HG03066 (cell line): ENCODE measurements around the gene MYOM3.

ENCODE experiments used
- ATAC-seq: cut with Tn5 transposase; IDR thresholded peaks from one replicate; pipeline ENCODE4 v1.9.1; 2021; ENCODE audit warnings: low read depth; ENCODE audit not compliant: unreplicated experiment

The MYOM3 gene

DNA sequence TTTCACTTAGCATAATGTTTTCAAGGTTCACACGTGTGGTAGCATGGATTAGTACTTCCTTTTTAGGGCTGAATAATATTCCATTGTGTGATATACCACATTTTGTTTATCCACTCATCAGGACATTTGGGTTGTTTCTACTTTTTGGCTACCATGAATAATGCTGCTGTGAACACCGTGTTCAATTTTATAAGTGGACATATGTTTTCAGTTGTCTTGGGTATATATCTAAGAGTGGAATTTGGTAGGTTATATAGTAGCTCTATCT is 27.2 kb upstream of the MYOM3 start:
- no peak for ATAC-seq

DNA sequence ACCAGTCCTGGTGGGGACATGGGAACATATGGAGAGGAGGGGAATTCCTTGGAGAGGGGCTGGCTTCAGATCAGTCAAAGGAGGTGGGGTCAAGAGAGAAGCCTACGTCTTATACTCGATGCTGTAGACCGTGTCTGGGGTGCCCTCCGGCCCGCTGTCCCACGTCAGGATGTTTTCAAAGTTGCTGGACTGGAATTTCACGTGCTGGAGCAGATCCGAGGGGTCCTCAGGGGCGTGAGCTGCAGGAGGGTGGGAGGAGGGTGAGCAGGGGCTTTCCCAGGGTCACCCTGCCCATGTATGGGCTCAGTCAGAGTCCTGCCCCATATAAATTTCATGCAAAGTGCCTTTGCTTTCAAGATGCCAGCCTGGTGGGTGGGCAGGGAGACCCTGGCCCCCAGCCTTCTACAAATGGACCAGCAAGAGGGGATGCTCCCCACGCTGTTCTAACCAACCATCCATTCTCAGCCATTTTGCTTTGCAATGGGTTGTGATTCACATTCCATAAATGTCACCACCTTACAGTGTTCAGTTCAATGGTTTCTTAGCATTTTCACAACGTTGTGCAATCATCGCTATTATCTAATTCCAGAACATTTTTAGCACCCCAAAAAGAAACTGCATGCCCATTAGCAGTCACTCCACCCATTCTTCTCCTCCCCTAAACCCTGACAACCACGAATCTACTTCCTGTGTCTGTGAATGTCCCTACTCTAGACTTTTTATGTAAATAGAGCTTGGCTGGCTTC is 26.7 kb upstream of the MYOM3 start:
- no peak for ATAC-seq

DNA sequence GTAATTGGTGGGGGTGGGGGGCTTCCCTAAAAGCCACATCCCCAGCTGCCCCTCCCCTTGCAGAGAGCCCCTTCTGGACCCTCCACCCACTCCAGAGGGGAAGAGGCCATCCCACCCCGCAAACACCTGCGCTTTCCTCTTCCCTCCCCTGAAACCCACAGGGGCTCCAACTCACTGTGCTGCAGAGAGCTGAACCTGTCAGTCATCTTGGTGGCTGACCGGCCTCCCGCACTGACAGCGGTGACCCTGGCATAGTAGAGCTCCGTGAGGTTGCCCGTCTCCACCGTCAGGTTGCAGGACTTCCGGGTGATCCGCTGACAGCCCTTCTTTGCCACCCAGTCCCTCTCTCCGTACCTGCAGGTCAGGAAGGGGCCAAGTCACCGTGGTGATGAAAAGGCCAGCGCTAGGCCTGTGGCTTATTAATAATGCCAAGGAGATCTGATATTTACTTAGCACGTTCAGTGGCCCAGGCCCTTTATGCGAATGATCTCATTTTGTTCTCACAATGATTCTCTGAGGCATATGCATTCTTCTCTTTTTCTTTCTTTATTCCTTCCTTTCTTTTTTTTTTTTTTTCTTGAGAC is 25.1 kb upstream of the MYOM3 start:
- ATAC-seq: no peak

DNA sequence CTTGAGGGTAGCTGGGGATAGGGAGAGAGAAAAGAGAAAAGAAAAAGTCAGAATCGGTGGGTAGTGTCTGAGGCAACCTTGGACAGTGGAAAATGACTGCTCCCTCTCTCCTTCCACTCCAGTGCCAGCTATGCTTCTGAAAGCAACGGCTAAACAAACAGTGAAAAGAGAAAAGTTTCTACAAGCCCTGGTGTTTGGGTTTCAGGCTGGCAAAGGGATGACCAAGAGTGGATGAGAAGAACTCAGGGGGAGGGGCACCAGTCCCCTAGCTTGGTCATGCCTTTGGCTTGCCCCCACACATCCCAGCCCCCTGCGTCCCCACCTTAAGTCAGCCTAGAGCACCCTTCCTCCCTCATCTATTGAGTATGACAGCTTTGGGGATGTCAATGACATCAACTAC is 22.4 kb upstream of the MYOM3 start:
- ATAC-seq: no peak

DNA sequence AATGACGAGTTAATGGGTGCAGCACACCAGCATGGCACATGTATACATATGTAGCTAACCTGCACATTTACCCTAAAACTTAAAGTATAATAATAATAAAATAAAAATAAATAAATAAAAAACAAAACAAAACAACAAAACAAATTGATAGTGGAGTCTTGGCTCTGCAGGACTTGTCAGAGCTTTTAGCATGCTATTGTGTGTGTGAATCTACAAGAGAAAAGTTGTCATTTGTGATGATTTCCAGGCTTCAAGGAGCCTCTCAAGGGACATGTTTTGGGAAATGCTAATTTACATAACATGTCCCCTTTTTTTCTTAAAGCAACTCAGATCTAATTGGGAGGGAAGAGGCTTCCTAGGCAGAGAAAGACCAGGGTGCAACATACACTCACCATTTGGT is 21.9 kb upstream of the MYOM3 start:
- ATAC-seq: no peak

DNA sequence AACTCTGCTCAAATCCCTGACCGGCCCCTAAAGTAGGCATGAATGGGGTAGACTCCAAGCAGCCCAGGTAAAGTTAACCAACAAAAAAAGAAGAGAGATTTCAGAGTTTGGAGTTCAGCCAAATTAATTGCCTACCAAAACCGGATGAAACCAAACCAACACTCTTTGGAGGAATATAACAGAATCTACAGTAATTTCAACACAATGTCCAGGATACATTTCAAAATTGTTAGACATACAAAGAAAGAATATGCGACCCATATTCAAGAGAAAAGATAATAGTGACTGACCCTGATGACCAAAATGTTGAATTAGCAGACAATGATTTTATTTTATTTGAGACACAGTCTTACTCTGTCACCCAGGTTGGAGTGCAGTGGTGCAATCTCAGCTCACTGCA is 18.4 kb upstream of the MYOM3 start:
- no peak for ATAC-seq

DNA sequence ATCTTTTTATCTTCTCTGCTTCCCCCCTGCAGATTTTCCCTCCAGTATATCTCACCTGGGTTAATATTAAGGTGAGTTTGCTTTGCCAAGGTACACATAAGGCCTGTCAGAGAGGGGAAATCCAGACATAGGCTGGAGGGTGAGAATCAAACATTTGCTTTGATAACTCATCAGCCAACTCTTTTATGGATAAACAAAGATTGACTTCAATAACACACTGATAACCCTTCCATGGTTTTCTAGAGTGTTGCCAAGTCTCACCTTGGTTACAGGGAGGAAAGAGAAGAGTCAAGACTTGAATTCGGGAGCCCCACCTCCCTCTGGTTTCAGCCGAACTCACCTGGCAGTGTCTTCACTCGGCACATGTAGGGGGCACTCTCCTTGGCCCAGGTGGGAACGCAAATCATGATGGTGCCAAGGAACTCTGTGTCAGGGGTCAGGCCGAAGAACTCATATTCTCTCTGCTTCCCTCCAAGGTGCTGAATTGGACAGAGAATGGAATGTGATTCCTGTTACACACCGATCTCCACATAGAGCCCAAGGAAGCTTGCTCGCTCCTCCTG is 15.9 kb upstream of the MYOM3 start:
- ATAC-seq: no peak

DNA sequence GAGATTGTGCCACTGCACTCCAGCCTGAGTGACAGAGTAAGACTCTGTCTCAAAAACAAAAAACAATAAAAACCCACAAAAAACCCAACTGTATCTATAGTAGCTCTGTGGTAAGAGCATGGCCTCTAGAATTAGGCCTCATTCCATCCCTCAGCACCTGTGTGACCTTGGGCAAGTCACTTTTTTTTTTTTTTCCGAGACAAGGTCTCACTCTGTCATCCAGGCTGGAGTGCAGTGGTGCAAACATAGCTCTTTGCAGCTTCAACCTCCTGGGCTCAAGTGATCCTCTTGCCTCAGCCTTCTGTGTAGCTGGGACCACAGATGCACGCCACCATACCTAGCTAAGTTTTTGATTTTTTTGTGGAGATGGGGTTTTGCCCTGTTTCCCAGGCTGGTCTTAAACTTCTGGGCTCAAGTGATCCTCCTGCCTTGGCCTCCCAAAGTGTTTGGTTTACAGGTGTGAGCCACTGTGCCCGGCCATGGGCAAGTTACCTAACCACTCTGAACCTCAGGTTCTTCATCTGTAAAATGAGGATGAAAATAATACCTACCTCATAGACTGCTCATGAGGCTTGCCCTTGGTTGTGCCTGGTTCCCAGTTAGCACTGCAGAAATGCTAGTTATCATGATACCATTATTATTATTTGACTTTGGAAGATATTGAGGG is 15.3 kb upstream of the MYOM3 start:
- ATAC-seq: no peak

DNA sequence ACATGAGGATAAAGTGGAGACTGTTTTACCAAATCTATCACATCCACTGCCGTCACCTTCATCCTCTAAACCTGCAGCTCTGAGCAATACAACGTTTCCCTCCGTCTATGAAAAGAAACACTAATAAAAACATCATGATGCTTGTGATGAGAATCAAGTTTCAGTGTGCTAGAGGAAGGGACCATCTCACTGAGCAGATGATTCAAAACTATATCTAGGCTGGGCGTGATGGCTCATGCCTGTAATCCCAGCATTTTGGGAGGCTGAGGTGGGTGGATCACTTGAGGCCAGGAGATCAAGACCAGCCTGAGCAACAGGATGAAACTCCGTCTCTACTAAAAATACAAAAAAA is 14.7 kb upstream of the MYOM3 start:
- no peak for ATAC-seq

DNA sequence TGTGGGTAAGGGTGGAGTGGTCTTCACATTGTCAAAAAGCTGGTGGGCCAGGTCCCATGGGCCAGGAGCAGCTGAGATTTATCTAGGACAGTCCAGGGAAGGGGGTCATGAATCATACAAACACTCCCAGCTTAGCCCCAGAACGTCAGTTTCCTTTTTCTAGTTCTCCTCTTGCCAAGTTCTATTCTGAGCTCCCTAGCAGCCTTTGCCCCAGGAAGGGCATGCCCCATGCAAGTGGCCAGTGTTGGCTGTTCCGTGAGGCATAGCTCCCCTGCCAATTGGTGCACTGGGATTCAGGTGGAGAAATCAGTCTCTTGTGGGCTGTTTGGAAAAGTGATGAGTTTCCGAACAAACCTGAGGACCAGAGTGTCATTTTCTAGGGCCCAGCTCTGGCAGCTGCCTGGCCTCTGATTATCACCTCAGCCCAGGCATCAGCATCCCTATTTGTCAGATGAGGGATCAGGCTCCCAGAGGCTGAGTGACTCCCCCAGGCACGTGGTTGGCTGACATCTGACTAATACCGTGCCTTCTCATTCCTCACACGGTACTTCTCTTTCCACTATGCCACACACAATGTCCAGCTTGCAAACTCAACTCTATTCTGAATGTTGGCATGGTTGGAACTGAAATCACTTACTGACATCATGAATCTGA is 14.2 kb upstream of the MYOM3 start:
- no peak for ATAC-seq

DNA sequence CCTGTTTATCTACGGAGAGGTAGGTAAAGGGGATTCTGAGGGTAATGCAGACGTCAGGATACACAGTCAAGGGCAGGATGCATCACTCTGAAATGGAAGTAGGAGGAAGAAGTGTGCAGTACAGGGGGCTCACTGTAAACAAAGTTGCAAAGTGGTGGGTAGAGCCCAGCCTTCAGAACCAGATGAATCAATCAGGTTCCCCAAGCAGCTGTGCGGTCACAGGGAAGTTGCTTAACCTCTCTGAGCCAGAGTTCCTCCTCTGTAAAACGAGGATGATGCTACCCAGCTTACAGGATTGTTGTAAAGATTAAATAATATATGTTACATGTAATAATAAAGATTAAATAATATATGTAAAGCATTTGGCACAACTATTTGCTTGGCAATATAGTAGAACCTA is 13.5 kb upstream of the MYOM3 start:
- no peak for ATAC-seq

DNA sequence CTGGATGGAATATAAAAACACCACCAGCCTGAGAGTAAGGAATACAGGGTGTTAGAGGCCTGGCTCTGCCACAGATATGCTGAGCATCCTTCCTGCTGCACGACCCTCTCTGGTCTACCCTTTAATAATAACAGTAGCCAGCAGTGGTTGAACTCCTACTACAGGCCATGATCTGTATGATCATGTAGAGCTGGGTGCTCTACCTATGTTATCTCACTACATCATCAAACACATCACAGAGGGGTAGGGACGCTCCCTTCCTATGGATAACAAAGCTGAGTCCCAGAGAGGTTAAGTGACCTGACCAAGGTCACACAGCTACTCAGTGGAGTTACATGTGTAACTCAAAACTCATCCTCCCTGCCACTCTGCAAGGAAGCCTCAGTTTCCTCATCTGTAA is 13.0 kb upstream of the MYOM3 start:
- ATAC-seq: no peak

DNA sequence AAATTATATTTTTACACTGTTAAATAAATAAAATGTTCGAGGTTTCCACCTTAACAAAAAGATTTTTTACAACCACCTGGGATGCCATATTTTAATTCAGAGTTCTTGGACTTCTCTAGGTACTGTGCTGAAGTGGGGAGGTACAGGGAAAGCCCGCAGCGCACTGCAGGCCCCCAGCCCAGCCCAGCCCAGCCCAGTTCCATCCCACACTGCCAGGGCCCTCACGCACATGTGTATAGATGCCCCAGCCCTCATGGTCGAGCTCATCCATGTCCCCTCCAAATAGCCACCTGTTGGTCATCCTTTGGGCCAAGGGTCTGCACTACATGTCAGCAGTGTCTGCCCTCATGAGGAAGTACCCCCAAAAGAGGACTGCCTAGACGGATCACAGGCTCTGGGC is 11.7 kb upstream of the MYOM3 start:
- ATAC-seq: no peak

DNA sequence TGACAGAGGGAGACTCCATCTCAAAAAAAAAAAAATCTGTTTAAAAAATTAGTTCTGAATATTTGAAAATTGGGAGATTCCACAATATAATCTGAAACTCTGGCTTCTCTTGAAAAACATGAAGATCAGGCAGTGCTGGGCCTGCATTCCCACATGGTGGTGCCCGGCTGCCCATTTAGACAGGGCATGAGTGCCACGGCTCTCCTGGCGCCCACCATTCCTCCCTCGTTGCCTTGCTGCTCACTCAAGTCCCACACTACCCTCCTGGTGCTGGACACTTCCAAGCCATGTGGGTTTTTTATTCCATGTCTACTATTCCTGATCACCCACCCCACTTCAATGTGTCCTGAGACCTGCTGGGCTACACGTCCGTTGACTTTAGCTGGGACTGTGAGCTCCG is 10.8 kb upstream of the MYOM3 start:
- ATAC-seq: no peak

DNA sequence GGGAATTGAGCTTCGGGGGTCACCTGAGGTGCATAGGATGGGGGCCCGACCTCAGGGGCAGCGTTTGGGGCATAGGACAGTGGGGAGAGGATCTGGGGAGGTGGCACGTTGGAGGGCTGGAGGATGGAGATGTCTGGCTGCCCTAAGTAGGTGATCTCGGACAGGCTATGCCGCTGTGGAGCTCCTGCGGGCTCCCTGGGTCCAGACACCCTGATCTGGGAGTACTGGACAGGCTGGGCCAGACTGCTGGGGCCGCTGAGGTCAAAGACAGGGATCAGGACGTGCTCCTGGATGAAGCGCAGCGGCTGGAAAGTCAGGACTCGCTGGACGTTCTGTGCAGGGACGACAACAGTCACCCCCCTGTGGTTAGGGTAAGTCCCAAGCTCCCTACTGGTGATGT is 9.5 kb upstream of the MYOM3 start:
- ATAC-seq: no peak

DNA sequence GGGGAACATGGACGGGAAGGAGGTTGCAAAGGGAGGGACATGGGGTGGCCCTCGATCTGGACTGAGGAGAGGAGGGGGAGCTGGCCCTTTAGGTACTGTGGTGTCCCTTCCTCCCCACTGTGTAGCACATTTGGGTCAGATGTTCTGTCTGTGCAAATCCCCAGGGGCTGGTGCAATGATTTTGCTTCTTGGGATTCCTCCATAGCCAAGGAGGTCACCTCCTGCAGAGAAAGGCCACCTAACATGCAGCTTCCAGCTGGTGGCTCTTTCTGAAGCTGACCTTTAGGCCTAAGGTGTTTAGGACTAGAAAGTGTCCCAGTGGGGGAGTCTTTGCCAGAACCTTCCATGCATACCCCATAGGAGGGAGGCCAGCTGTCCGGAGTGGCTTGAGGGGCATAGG is 9.0 kb upstream of the MYOM3 start:
- no peak for ATAC-seq

DNA sequence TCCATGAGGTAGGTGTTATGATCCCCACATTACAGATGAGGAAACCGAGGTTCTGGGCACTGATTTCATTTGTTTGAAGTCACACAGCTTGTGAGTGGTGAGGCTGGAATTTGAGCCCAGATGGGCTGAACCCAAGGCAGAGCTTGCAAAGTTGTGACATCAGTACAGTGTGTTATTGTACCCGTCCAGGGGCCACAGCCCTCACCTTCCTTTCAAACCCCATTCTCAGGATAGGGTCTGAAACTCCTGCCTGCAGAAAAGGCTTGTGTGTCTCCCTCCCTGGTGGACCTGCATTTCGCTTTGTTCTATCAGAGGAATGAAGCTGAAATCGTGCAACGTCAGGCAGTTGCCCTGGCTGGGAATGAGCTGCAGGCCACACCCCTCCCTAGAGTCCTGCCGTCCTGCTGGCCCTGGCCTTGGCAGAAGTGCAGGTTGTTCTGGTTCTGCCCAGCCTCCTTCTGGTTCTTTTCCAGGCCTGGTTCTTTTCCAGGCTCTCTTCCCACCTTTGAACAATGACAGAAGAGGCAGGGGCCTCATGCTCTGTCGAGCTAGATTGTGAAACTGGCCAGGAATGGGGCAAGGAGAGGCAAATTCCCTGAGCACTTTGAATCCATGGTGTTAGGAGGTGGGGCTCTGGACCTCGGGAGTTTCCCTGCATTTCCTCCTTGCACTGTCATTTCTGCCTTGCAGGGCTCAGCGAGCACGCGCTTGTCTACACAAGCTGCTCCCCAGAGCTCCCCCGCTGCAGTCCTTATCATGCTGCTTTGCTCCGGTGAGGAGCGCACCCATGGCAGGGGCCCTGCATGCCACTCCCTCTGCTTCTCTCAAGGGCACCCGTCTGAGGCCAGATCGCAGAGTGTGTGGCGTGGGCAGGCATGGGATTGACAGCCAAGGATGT is 8.2 kb upstream of the MYOM3 start:
- no peak for ATAC-seq

DNA sequence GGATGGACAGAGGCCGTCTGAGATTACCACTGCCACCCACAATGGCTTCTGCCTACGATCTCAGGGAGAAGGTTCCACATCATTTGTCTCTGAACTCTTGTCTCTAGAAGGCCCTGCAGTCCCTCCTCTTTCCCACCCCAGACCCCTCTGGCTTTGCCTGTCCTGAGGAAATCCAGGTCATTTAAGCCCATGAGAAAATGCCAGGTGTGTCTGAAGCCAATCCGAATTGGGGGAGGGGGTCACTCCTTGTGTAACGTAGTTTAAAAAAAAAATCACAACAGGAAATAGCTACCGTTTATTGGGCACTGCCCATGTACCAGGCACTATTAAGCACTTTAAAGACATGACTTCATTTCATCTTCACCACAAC is 7.5 kb upstream of the MYOM3 start:
- no peak for ATAC-seq

DNA sequence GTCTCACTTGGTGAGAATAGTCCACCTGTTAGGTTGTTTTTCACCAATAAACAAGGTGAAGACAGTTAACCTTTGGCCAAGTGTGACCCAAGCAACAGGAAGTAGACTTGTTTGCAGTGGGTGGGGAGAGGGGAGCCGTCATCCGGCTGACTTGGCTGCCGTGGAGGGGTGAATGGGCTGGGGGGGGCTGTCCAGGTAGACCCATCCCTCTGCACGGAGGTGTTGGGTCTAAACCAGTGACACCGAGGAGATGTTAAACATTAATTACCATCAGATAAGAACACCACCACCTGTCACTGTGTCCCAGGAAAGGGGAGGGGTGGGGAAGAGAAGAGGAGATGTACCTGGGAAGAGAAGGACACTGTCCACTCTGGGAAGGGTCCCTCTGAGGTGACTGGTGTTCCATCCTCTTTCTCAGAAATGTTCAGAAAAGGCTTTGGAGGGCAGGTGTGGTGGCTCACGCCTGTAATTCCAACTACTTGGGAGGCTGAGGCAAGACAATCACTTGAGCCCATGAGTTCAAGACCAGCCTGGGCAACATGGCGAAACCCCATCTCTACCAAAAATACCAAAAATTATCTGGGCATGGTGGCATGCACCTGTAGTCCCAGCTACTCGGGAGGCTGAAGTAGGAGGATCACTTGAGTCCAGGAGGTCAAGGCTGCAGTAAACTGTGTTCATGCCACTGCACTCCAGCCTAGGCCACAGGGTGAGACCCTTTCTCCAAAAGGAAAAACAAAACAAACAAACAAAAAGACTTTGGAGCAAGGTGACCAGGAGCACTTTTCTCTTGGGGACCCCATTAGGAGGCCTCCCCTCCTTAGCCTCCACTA is 6.7 kb upstream of the MYOM3 start:
- ATAC-seq: no peak
